Astrocyte (in vitro differentiated cells and primary cell): Measurements from ENCODE around the gene NCK2. TPM values are rescaled to one million over a fixed set of nuclear protein-coding genes. Genes with fewer than 3 reads are reported as not detected.

Experiments used
- DNase-seq: peaks from one replicate; pipeline ENCODE4 v3.0.0-alpha.2; 2010; ENCODE audit warnings: low read depth
- FAIRE-seq: peaks from 2 replicates; lab custom pipeline; 2011; peaks lifted over from hg19 to GRCh38; lab: Jason Lieb, UNC
- H2AFZ ChIP-seq: 2 replicates; pipeline ENCODE4 v1.6.0; 2012; ENCODE audit warnings: low read depth, low read length, inconsistent platforms
- H3K27ac ChIP-seq: 2 replicates; pipeline ENCODE4 v1.5.1; 2011; ENCODE audit warnings: low read depth, low read length, inconsistent platforms
- H3K27me3 ChIP-seq: 2 replicates; pipeline ENCODE4 v1.6.0; 2011; ENCODE audit warnings: low read length, inconsistent platforms; ENCODE audit not compliant: insufficient read depth
- H3K36me3 ChIP-seq: 2 replicates; pipeline ENCODE4 v1.5.1; 2011; ENCODE audit warnings: low read length, inconsistent platforms; ENCODE audit not compliant: insufficient read depth
- H3K4me1 ChIP-seq: 2 replicates; pipeline ENCODE4 v1.5.1; 2011; ENCODE audit warnings: low read length, inconsistent platforms; ENCODE audit not compliant: insufficient read depth
- H3K4me2 ChIP-seq: 2 replicates; pipeline ENCODE4 v1.6.0; 2012; ENCODE audit warnings: low read length, inconsistent platforms
- H3K4me3 ChIP-seq: 2 replicates; pipeline ENCODE4 v1.5.1; 2011; ENCODE audit warnings: low read depth, mild to moderate bottlenecking, low read length, inconsistent platforms; ENCODE audit not compliant: insufficient read depth
- H3K79me2 ChIP-seq: 2 replicates; pipeline ENCODE4 v1.6.0; 2012; ENCODE audit warnings: mild to moderate bottlenecking, low read length, inconsistent platforms; ENCODE audit not compliant: insufficient read depth
- H3K9ac ChIP-seq: 2 replicates; pipeline ENCODE4 v1.6.0; 2012; ENCODE audit warnings: mild to moderate bottlenecking, low read length, inconsistent platforms
- H3K9me3 ChIP-seq: 2 replicates; pipeline ENCODE4 v1.5.1; 2012; ENCODE audit warnings: low read depth, mild to moderate bottlenecking, low read length, inconsistent platforms; ENCODE audit not compliant: insufficient read depth
- H4K20me1 ChIP-seq: 2 replicates; pipeline ENCODE4 v1.6.0; 2012; ENCODE audit warnings: low read length, inconsistent platforms; ENCODE audit not compliant: insufficient read depth
- H3K27ac Mint-ChIP-seq: one replicate; pipeline ENCODE4 v1.8.0; 2021; ENCODE audit warnings: mild to moderate bottlenecking, mixed read lengths; ENCODE audit not compliant: unreplicated experiment
- H3K27me3 Mint-ChIP-seq: one replicate; pipeline ENCODE4 v1.8.0; 2021; ENCODE audit warnings: low read depth, mixed read lengths; ENCODE audit not compliant: unreplicated experiment
- H3K36me3 Mint-ChIP-seq: one replicate; pipeline ENCODE4 v1.8.0; 2021; ENCODE audit warnings: low read depth, mixed read lengths; ENCODE audit not compliant: unreplicated experiment
- H3K4me1 Mint-ChIP-seq: one replicate; pipeline ENCODE4 v1.8.0; 2021; ENCODE audit warnings: low read depth, mixed read lengths; ENCODE audit not compliant: unreplicated experiment
- H3K4me3 Mint-ChIP-seq: one replicate; pipeline ENCODE4 v1.8.0; 2021; ENCODE audit warnings: mild to moderate bottlenecking, moderate library complexity, mixed read lengths; ENCODE audit not compliant: unreplicated experiment
- H3K9me3 Mint-ChIP-seq: one replicate; pipeline ENCODE4 v1.8.0; 2021; ENCODE audit warnings: mild to moderate bottlenecking, mixed read lengths; ENCODE audit not compliant: unreplicated experiment
- CTCF ChIP-seq: IDR thresholded peaks from 2 replicates; pipeline ENCODE4 v1.5.1; 2011; ENCODE audit warnings: low read depth, mild to moderate bottlenecking, inconsistent platforms, low read length, moderate library complexity; ENCODE audit not compliant: insufficient read depth
- EZH2 ChIP-seq: IDR thresholded peaks from 2 replicates; pipeline ENCODE4 v1.6.1; 2012; ENCODE audit warnings: mild to moderate bottlenecking, low read length, inconsistent platforms; ENCODE audit not compliant: insufficient read depth
- total RNA-seq: library from RNA; stranded (reverse); gene quantifications from 2 replicates; pipeline ENCODE4 v1.2.1, GENCODE V29; 2021

The NCK2 gene
- total RNA-seq, 1 donor from 2014 or later, result 61.6 TPM

- DNase-seq (no peak), FAIRE-seq (no peak)
- Histone ChIP-seq H3K4me1 (no peaks in the 10 kb centered on the region), H3K4me3 (no peak overlapping the region), H3K27ac (no peak overlapping the region), H3K9ac (no peak overlapping the region), H2AFZ (no peak overlapping the region), H3K9me3 (no peaks in the 10 kb centered on the region), H4K20me1 (no peaks in the 10 kb centered on the region), H3K27me3 (no peaks in the 10 kb centered on the region), H3K79me2 (no peaks in the 10 kb centered on the region), H3K36me3 (no peaks in the 10 kb centered on the region), H3K4me2 (no peak overlapping the region)
- H3K27me3 Mint-ChIP-seq, result peaks cover 3% of the 10 kb centered on the region
- no peak overlapping the region for H3K4me3 Mint-ChIP-seq
- no peak for TF ChIP-seq CTCF
- H3K36me3 Mint-ChIP-seq, result no peaks in the 10 kb centered on the region
- H3K4me1 Mint-ChIP-seq, result no peaks in the 10 kb centered on the region
- H3K27ac Mint-ChIP-seq, result no peak overlapping the region
- H3K9me3 Mint-ChIP-seq, result peaks cover 8% of the 10 kb centered on the region
These were observed 189.2 kb downstream of the NCK2 start for GRCh38 chr2:105933906-105934305.

- H3K36me3 Mint-ChIP-seq, result peaks cover 2% of the 10 kb centered on the region
- H3K9ac ChIP-seq, result no peak overlapping the region
- H3K4me3 Mint-ChIP-seq, result no peak overlapping the region
- H3K27me3 Mint-ChIP-seq, result peaks cover 3% of the 10 kb centered on the region
- no peaks in the 10 kb centered on the region for H3K9me3 ChIP-seq
- FAIRE-seq (no peak), DNase-seq (no peak)
- H3K36me3 ChIP-seq, result no peaks in the 10 kb centered on the region
- peaks cover 11% of the 10 kb centered on the region for H3K9me3 Mint-ChIP-seq
- H3K27me3 ChIP-seq, result no peaks in the 10 kb centered on the region
- no peaks in the 10 kb centered on the region for H3K79me2 ChIP-seq
- no peak overlapping the region for H3K4me2 ChIP-seq
- no peak overlapping the region for H3K4me3 ChIP-seq
- H3K27ac Mint-ChIP-seq, result no peak overlapping the region
- H3K27ac ChIP-seq, result no peak overlapping the region
- H4K20me1 ChIP-seq, result no peaks in the 10 kb centered on the region
- H3K4me1 Mint-ChIP-seq, result no peaks in the 10 kb centered on the region
- no peaks in the 10 kb centered on the region for H3K4me1 ChIP-seq
- no peak overlapping the region for H2AFZ ChIP-seq
- no peak for TF ChIP-seq EZH2
- TF ChIP-seq CTCF, result no peak
These were observed 189.8 kb downstream of the NCK2 start for GRCh38 chr2:105934467-105934866.

- H3K4me1 ChIP-seq, result no peaks in the 10 kb centered on the region
- no peaks in the 10 kb centered on the region for H4K20me1 ChIP-seq
- H2AFZ ChIP-seq, result no peak overlapping the region
- Mint-ChIP-seq H3K27ac (no peak overlapping the region), H3K4me3 (no peak overlapping the region), H3K27me3 (peaks cover 3% of the 10 kb centered on the region), H3K36me3 (peaks cover 3% of the 10 kb centered on the region), H3K9me3 (peaks cover 11% of the 10 kb centered on the region), H3K4me1 (no peaks in the 10 kb centered on the region)
- FAIRE-seq (no peak), DNase-seq (no peak)
- H3K9ac ChIP-seq, result no peak overlapping the region
- H3K36me3 ChIP-seq, result no peaks in the 10 kb centered on the region
- no peak overlapping the region for H3K27ac ChIP-seq
- no peaks in the 10 kb centered on the region for H3K9me3 ChIP-seq
- no peak overlapping the region for H3K4me3 ChIP-seq
- H3K27me3 ChIP-seq, result no peaks in the 10 kb centered on the region
- H3K4me2 ChIP-seq, result no peak overlapping the region
- no peaks in the 10 kb centered on the region for H3K79me2 ChIP-seq
- TF ChIP-seq EZH2, result no peak
- TF ChIP-seq CTCF, result no peak
These were observed 190.4 kb downstream of the NCK2 start for GRCh38 chr2:105935063-105935462.
